ENCODE data around the gene GPRASP1.

DNA sequence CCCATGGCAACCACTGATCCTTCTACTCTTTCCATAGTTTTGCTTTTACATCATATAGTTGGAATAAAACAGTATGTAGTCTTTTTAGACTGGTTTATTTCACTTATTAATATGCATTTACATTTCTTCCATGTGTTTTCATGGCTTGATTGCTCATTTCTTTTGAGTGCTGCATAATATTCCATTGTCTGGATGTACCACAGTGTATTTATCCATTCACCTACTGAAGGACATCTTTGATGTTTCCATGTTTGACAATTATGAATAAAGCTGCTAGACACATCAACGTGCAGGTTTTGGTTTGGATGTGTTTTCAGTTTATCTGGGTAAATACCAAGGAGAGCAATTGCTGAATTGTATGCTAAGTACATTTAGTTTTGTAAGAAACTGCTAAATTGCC lies 13.7 kb upstream of the GPRASP1 start:
- TF ChIP-seq POLR2AphosphoS5 (IDR thresholded peaks at IDR 0.05; ENCODE audit: low read depth) (no peak), SPI1 (IDR thresholded peaks at IDR 0.05; ENCODE audit: borderline replicate concordance, low read depth) (no peak), GABPA (IDR thresholded peaks at IDR 0.05; ENCODE audit: low read depth) (no peak)
- TF ChIP-seq, protein P1, sequence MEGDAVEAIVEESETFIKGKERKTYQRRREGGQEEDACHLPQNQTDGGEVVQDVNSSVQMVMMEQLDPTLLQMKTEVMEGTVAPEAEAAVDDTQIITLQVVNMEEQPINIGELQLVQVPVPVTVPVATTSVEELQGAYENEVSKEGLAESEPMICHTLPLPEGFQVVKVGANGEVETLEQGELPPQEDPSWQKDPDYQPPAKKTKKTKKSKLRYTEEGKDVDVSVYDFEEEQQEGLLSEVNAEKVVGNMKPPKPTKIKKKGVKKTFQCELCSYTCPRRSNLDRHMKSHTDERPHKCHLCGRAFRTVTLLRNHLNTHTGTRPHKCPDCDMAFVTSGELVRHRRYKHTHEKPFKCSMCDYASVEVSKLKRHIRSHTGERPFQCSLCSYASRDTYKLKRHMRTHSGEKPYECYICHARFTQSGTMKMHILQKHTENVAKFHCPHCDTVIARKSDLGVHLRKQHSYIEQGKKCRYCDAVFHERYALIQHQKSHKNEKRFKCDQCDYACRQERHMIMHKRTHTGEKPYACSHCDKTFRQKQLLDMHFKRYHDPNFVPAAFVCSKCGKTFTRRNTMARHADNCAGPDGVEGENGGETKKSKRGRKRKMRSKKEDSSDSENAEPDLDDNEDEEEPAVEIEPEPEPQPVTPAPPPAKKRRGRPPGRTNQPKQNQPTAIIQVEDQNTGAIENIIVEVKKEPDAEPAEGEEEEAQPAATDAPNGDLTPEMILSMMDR (IDR thresholded peaks at IDR 0.05; ENCODE audit: insufficient read depth, low read length) = no peak
- TF ChIP-seq, protein P2, sequence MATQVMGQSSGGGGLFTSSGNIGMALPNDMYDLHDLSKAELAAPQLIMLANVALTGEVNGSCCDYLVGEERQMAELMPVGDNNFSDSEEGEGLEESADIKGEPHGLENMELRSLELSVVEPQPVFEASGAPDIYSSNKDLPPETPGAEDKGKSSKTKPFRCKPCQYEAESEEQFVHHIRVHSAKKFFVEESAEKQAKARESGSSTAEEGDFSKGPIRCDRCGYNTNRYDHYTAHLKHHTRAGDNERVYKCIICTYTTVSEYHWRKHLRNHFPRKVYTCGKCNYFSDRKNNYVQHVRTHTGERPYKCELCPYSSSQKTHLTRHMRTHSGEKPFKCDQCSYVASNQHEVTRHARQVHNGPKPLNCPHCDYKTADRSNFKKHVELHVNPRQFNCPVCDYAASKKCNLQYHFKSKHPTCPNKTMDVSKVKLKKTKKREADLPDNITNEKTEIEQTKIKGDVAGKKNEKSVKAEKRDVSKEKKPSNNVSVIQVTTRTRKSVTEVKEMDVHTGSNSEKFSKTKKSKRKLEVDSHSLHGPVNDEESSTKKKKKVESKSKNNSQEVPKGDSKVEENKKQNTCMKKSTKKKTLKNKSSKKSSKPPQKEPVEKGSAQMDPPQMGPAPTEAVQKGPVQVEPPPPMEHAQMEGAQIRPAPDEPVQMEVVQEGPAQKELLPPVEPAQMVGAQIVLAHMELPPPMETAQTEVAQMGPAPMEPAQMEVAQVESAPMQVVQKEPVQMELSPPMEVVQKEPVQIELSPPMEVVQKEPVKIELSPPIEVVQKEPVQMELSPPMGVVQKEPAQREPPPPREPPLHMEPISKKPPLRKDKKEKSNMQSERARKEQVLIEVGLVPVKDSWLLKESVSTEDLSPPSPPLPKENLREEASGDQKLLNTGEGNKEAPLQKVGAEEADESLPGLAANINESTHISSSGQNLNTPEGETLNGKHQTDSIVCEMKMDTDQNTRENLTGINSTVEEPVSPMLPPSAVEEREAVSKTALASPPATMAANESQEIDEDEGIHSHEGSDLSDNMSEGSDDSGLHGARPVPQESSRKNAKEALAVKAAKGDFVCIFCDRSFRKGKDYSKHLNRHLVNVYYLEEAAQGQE (IDR thresholded peaks at IDR 0.05; ENCODE audit: insufficient replicate concordance, low read depth) = no peak

Measured in HL-60 (cell line).